OCI-LY7 (cell line): ENCODE data around the gene KIAA1586. TPM values are rescaled to one million over a fixed set of nuclear protein-coding genes. Genes with fewer than 3 reads are reported as not detected.

Experiments used
- BruUV-seq: library from RNA; stranded (reverse); fragments of 400-500 nt; replicated peaks from 2 replicates; lab custom pipeline; 2021; lab: Mats Ljungman, UMichigan
- CTCF ChIA-PET: fragments of 300-600 bp; sonication (Branson Sonifier 250); formaldehyde crosslinking; loops from one replicate; lab custom pipeline; 2022; ENCODE audit warnings: antibody characterized with exemption; ENCODE audit not compliant: unreplicated experiment; lab: Charles Lee
- POLR2A ChIA-PET: fragments of 300-600 bp; sonication (Branson Sonifier 250); formaldehyde crosslinking; loops from one replicate; lab custom pipeline; 2022; ENCODE audit warnings: antibody characterized with exemption; lab: Charles Lee
- DNase-seq: peaks from one replicate; pipeline ENCODE4 v3.0.0-alpha.2; 2015; ENCODE audit warnings: low spot score
- H2AFZ ChIP-seq: fragments of 200-600 bp; sonication (generic), shearing (Covaris generic); 2 replicates; pipeline ENCODE4 v1.6.1; 2014; ENCODE audit warnings: mild to moderate bottlenecking, antibody characterized with exemption, low read length, moderate library complexity
- H3K27ac ChIP-seq: fragments of 200-600 bp; sonication (generic); 2 replicates; pipeline ENCODE4 v1.5.1; 2014; ENCODE audit warnings: mixed run types, low read depth, mild to moderate bottlenecking, moderate library complexity, low read length, inconsistent platforms; ENCODE audit not compliant: poor library complexity, severe bottlenecking
- H3K36me3 ChIP-seq: fragments of 200-600 bp; sonication (generic); 2 replicates; pipeline ENCODE4 v1.6.1; 2014; ENCODE audit warnings: mild to moderate bottlenecking, antibody characterized with exemption, low read length, moderate library complexity, mixed read lengths; ENCODE audit not compliant: insufficient read depth
- H3K4me1 ChIP-seq: fragments of 200-600 bp; sonication (generic); 2 replicates; pipeline ENCODE4 v1.5.1; 2014; ENCODE audit warnings: mild to moderate bottlenecking, low read length; ENCODE audit not compliant: insufficient read depth, poor library complexity, severe bottlenecking
- H3K4me2 ChIP-seq: fragments of 200-600 bp; sonication (generic); 2 replicates; pipeline ENCODE4 v1.6.1; 2014; ENCODE audit warnings: mild to moderate bottlenecking, low read length
- H3K4me3 ChIP-seq: fragments of 200-600 bp; sonication (generic); 2 replicates; pipeline ENCODE4 v1.5.1; 2014; ENCODE audit warnings: mild to moderate bottlenecking, low read depth, low read length; ENCODE audit not compliant: poor library complexity, severe bottlenecking
- H3K79me2 ChIP-seq: fragments of 200-600 bp; sonication (generic); 2 replicates; pipeline ENCODE4 v1.6.1; 2016; ENCODE audit warnings: low read depth, mild to moderate bottlenecking, low read length, moderate library complexity, mixed read lengths; ENCODE audit not compliant: insufficient read depth
- H3K9me2 ChIP-seq: fragments of 200-600 bp; sonication (generic); 2 replicates; pipeline ENCODE4 v1.6.1; 2016; ENCODE audit warnings: mild to moderate bottlenecking, low read length, mixed read lengths; ENCODE audit not compliant: insufficient read depth
- H3K9me3 ChIP-seq: fragments of 200-600 bp; sonication (generic); 2 replicates; pipeline ENCODE4 v1.6.1; 2014; ENCODE audit warnings: mild to moderate bottlenecking, mixed run types, low read length, mixed read lengths
- H4K20me1 ChIP-seq: fragments of 200-600 bp; sonication (generic); 2 replicates; pipeline ENCODE4 v1.6.1; 2014; ENCODE audit warnings: mild to moderate bottlenecking, antibody characterized with exemption, low read length, moderate library complexity, mixed read lengths; ENCODE audit not compliant: insufficient read depth
- CTCF ChIP-seq: fragments of 200-600 bp; sonication (generic); conservative IDR thresholded peaks from 2 replicates; pipeline ENCODE4 v1.5.1; 2014; ENCODE audit warnings: mild to moderate bottlenecking, antibody characterized with exemption, low read length, moderate library complexity, mixed read lengths
- EZH2phosphoT487 ChIP-seq: fragments of 200-600 bp; sonication (generic); IDR thresholded peaks from 2 replicates; pipeline ENCODE4 v1.6.1; 2018; ENCODE audit warnings: low read depth, borderline replicate concordance, mild to moderate bottlenecking, mixed run types, antibody characterized with exemption, low read length, moderate library complexity, mixed read lengths
- intact Hi-C: fragments of 100-400 bp; cut with micrococcal nuclease; formaldehyde crosslinking; loops from one replicate; pipeline ENCODE4 v1.10.0; 2022; ENCODE audit not compliant: unreplicated experiment
- total RNA-seq, 2 experiments: library from RNA; depleted of rRNA in 1 of 2; stranded (reverse); fragments of >200 nt in 1 of 2; shearing (Covaris generic) in 1 of 2; gene quantifications; 2 replicates each; pipeline ENCODE4 v1.2.3, GENCODE V29; 2014 to 2022

The KIAA1586 gene
- total RNA-seq, 2 experiments from 2014 or later, result 14.4 to 25.7 TPM

DNA sequence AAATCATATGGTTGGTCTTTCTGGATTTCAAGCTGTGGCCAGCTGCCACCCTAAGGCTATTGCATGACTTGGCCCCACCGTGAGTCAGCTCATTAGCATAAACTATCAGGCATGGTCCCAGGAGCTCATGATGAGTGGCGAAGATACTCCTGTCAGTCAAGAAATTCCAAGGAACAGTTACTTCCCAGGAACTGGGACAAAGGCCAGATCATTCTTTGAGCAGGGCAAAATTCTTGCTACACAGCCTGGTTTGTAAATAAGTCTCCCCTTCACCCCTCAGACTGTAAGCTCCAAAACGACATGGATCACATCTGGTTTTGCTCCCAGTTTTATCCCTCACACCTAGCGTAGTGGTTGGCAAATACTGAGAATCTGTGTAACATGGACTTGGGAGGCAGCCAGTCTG lies 33.0 kb upstream of the KIAA1586 start:
- H3K36me3 ChIP-seq, result no peaks in the 10 kb centered on the region
- TF ChIP-seq EZH2phosphoT487, result no peak
- no peak overlapping the region for H3K4me3 ChIP-seq
- H3K27ac ChIP-seq, result no peak overlapping the region
- no peaks in the 10 kb centered on the region for H3K79me2 ChIP-seq
- no peak for DNase-seq
- no TSS peak for BruUV-seq
- H3K9me2 ChIP-seq, result no peaks in the 10 kb centered on the region
- H3K4me1 ChIP-seq, result no peaks in the 10 kb centered on the region
- no peak overlapping the region for H3K4me2 ChIP-seq
- intact Hi-C loops, result no loop called here
- no peak overlapping the region for H2AFZ ChIP-seq
- ChIA-PET CTCF (no interaction called here), POLR2A (no interaction called here)
- H4K20me1 ChIP-seq, result no peaks in the 10 kb centered on the region
- H3K9me3 ChIP-seq, result no peaks in the 10 kb centered on the region

GRCh38 chr6:57017069-57017468 lies 29.4 kb upstream of the KIAA1586 start:
- TF ChIP-seq CTCF (no peak), EZH2phosphoT487 (no peak)
- Histone ChIP-seq H3K4me3 (no peak overlapping the region), H3K4me1 (no peaks in the 10 kb centered on the region), H4K20me1 (no peaks in the 10 kb centered on the region), H3K4me2 (no peak overlapping the region), H2AFZ (no peak overlapping the region), H3K36me3 (no peaks in the 10 kb centered on the region), H3K27ac (no peak overlapping the region), H3K9me3 (no peaks in the 10 kb centered on the region), H3K79me2 (no peaks in the 10 kb centered on the region), H3K9me2 (no peaks in the 10 kb centered on the region)
- DNase-seq, result no peak
- POLR2A ChIA-PET, result interaction anchor here (0.7 kb wide), 2 partner anchors 26 to 259 kb away, joined by 3 read pairs; no protein-coding TSS in a partner anchor
- CTCF ChIA-PET, result no interaction called here
- no TSS peak for BruUV-seq
- intact Hi-C loops, result no loop called here

DNA sequence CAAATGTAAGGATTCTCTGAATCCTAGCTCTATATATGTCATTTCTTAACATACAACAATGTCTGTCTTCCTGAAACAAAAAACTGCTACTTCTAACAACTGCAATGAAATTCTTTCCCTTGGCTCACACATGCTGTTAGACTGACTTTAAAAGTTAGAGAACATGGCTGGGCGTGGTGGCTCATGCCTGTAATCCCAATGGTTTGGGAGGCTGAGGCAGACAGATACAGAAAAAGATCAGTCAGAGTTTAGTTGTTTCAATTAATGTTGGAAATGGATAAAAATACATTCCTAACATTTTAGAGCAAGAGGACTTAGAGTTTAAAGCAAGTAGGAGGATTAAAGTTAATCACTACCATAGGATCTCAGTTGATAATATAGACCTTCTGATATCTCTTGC lies 28.7 kb upstream of the KIAA1586 start:
- POLR2A ChIA-PET, result interaction anchor here (0.7 kb wide), 1 partner anchor 260 kb away, joined by 3 read pairs; no protein-coding TSS in a partner anchor
- BruUV-seq, result no TSS peak
- H4K20me1 ChIP-seq, result no peaks in the 10 kb centered on the region
- intact Hi-C loops, result no loop called here
- no peak overlapping the region for H3K27ac ChIP-seq
- no peak for TF ChIP-seq EZH2phosphoT487
- no peak for TF ChIP-seq CTCF
- no peak overlapping the region for H3K4me3 ChIP-seq
- no peak overlapping the region for H2AFZ ChIP-seq
- no peaks in the 10 kb centered on the region for H3K36me3 ChIP-seq
- H3K4me1 ChIP-seq, result no peaks in the 10 kb centered on the region
- no peaks in the 10 kb centered on the region for H3K9me3 ChIP-seq
- CTCF ChIA-PET, result no interaction called here
- no peak for DNase-seq
- H3K79me2 ChIP-seq, result no peaks in the 10 kb centered on the region
- H3K9me2 ChIP-seq, result no peaks in the 10 kb centered on the region
- no peak overlapping the region for H3K4me2 ChIP-seq
